ENCODE data around the gene ALKBH2. TPM values are rescaled to one million over a fixed set of nuclear protein-coding genes. Genes with fewer than 3 reads are reported as not detected.

Gene ALKBH2
- total RNA-seq, 4 donors from 2014 or later, result 2.1 to 26.5 (median 19.1) TPM

DNA sequence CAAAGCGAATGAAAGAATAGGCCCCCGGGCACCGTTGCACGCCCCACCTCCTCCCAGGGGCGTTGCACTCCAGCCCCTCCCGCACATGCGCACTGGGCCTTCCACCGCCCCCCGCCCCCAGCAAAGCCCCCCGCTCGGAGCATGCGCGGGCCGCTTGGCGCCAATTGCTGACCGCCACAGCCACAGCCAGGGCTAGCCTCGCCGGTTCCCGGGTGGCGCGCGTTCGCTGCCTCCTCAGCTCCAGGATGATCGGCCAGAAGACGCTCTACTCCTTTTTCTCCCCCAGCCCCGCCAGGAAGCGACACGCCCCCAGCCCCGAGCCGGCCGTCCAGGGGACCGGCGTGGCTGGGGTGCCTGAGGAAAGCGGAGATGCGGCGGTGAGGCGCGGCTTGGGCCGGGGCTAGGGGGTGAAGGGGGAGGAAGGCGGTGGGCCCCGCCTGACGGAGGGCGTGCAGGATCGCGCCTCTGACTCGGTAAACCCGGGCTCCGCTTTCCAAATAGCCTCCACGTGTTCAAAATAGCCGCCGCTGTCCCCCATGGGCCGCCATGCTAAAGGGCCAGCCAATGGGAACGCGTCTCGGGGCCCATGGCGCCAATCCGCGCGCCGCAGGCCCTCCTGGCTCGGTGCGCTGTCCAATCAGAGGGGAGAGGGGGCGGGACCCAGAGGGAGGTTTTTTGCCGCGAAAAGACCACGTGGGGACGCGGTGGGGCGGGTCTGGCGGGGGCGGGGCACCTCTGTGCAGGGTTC lies 4.3 kb upstream of the ALKBH2 start, which contains the start of gene UNG:
TSS of gene UNG (plus strand) at position 163 of the 748 bp plus-strand sequence. CDS start at position 246, 83 bp downstream.
- Histone ChIP-seq H3K9me3 (no peaks in the 10 kb centered on the region), H3K27me3 (no peaks in the 10 kb centered on the region), H3K4me3 (peak within 1 kb of the TSS; percentile 51 to 89), H3K27ac (peak within 1 kb of the TSS; percentile 77 to 91), H3K4me1 (peaks cover 5 to 14% of the 10 kb centered on the region in 2 donors), H3K36me3 (no peaks in the 10 kb centered on the region)
- intact Hi-C loops (cut with DNase I; ENCODE audit: low total_unique reads), result loop anchor here (10.0 kb wide), 1 partner anchor 533 kb away; the partner anchor contains the start of genes ISCU and SART3
- DNase-seq, result peak; percentile 97
- no peak for TF ChIP-seq POLR2A (IDR thresholded peaks at IDR 0.05)
- TF ChIP-seq, protein P1, sequence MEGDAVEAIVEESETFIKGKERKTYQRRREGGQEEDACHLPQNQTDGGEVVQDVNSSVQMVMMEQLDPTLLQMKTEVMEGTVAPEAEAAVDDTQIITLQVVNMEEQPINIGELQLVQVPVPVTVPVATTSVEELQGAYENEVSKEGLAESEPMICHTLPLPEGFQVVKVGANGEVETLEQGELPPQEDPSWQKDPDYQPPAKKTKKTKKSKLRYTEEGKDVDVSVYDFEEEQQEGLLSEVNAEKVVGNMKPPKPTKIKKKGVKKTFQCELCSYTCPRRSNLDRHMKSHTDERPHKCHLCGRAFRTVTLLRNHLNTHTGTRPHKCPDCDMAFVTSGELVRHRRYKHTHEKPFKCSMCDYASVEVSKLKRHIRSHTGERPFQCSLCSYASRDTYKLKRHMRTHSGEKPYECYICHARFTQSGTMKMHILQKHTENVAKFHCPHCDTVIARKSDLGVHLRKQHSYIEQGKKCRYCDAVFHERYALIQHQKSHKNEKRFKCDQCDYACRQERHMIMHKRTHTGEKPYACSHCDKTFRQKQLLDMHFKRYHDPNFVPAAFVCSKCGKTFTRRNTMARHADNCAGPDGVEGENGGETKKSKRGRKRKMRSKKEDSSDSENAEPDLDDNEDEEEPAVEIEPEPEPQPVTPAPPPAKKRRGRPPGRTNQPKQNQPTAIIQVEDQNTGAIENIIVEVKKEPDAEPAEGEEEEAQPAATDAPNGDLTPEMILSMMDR (IDR thresholded peaks at IDR 0.05), result no peak

DNA sequence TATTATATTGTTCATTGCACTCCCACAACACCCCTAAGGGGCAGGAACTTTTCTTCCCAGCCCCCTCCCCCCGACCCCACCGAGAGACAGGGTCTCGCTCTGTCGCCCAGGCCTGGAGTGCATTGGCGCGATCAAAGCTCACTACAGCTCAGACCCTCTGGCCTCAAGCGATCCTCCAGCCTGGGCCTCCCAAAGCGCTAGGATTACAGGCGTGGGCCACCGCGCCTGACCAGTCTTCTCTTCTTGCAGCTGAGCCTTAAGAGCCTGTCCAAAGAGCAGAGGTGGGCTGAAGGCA lies 3.8 kb upstream of the ALKBH2 start:
- H3K4me1 ChIP-seq, result peaks cover 10 to 17% of the 10 kb centered on the region in 2 donors
- no peaks in the 10 kb centered on the region for H3K36me3 ChIP-seq
- H3K27me3 ChIP-seq, result no peaks in the 10 kb centered on the region
- intact Hi-C loops (cut with DNase I; ENCODE audit: low total_unique reads), result loop anchor here (10.0 kb wide), 1 partner anchor 532 kb away; the partner anchor contains the start of genes ISCU and SART3
- TF ChIP-seq POLR2A (IDR thresholded peaks at IDR 0.05), result no peak
- TF ChIP-seq, protein P1 (IDR thresholded peaks at IDR 0.05), result no peak
- no peaks in the 10 kb centered on the region for H3K9me3 ChIP-seq
- no peak overlapping the region for H3K27ac ChIP-seq
- DNase-seq, result no peak
- no peak overlapping the region for H3K4me3 ChIP-seq

DNA sequence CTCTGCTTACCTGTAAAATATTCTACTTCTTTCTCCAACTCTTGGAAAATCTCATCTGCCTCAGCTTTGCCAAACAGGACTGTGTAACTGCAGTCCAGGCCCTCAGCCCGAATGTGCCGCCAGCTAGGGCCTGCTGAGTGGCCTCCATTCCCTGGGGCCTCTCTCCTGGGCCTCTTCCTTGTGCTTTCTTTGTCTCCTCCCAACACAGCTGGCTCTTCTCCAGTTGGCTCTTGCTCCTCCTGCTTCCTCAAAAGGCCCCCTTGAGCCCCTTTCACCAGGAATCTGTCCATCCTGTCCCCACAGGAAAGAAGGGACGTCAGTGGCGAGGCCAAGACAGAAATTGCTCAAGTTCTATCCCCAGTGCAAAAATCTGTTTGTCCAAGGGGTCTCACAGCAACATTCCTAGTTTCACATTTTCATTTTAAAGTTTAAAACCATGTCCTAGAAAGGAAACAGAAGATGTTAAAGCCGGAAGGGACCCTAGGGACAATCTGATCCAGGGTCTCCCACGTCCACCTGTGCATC lies 713 bp downstream of the ALKBH2 start:
- no peaks in the 10 kb centered on the region for H3K9me3 ChIP-seq
- no peaks in the 10 kb centered on the region for H3K27me3 ChIP-seq
- H3K4me3 ChIP-seq, result peak overlapping the region; percentile 49 to 50
- H3K36me3 ChIP-seq, result no peaks in the 10 kb centered on the region
- H3K27ac ChIP-seq, result peak overlapping the region; percentile 62 to 78
- no peak for DNase-seq
- peaks cover 9 to 15% of the 10 kb centered on the region in 2 donors for H3K4me1 ChIP-seq
- intact Hi-C loops (cut with DNase I; ENCODE audit: low total_unique reads), result loop anchor here (10.0 kb wide), 1 partner anchor 528 kb away; the partner anchor contains the start of genes ISCU and SART3
- TF ChIP-seq, protein P1 (IDR thresholded peaks at IDR 0.05), result no peak
- no peak for TF ChIP-seq POLR2A (IDR thresholded peaks at IDR 0.05)

DNA sequence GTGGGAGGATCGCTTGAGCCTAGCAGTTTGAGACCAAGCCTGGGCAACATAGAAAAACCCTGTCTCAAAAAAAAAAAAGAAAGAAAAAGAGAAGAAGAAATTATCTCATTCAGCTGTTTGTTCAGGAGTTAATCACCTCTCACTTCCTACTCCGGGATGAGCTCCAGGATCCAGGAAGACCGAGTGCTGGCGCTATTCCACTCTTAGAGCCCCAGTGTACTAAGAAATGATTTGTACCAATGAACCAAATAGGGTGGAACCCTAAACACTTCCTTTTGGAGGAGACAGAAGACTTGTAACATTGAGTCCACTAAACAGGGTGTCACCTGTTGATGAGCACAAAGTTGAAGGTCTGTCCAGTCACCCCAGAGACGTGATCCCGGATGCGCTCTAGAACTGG lies 3.6 kb downstream of the ALKBH2 start:
- intact Hi-C loops (cut with DNase I; ENCODE audit: low total_unique reads), result loop anchor here (10.0 kb wide), 1 partner anchor 525 kb away; the partner anchor contains the start of genes ISCU and SART3
- DNase-seq, result no peak
- no peak overlapping the region for H3K27ac ChIP-seq
- H3K36me3 ChIP-seq, result no peaks in the 10 kb centered on the region
- H3K27me3 ChIP-seq, result no peaks in the 10 kb centered on the region
- H3K9me3 ChIP-seq, result no peaks in the 10 kb centered on the region
- peaks cover 6 to 10% of the 10 kb centered on the region in 2 donors for H3K4me1 ChIP-seq
- no peak overlapping the region for H3K4me3 ChIP-seq
- TF ChIP-seq POLR2A (IDR thresholded peaks at IDR 0.05), result no peak
- TF ChIP-seq, protein P1 (IDR thresholded peaks at IDR 0.05), result no peak

DNA sequence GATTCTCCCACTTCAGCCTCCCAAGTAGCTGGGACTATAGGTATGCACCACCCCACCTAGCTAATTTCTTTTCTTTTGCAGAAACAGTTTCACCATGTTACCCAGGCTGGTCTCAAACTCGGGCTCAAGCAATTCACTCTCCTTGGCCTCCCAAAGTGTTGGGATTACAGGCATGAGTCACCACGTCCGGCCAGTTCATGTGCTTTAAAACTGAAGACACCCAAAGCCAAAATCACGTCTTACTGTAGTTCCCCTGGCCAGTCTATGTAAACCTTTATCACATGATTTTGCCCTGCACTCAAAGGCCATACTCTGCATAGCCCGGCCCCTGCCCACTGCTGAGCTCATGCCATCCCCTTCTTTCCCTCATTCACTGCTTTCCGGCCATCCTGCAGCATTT lies 4.5 kb downstream of the ALKBH2 start:
- Histone ChIP-seq H3K27me3 (no peaks in the 10 kb centered on the region), H3K27ac (no peak overlapping the region), H3K4me1 (peaks cover 6 to 10% of the 10 kb centered on the region in 2 donors), H3K4me3 (no peak overlapping the region), H3K36me3 (no peaks in the 10 kb centered on the region), H3K9me3 (no peaks in the 10 kb centered on the region)
- TF ChIP-seq POLR2A (IDR thresholded peaks at IDR 0.05), result no peak
- TF ChIP-seq, protein P1 (IDR thresholded peaks at IDR 0.05), result no peak
- intact Hi-C loops (cut with DNase I; ENCODE audit: low total_unique reads), result no loop called here
- DNase-seq, result no peak
